HCT116 (cell line): ENCODE results near the gene DAZAP1. TPM values are rescaled to one million over a fixed set of nuclear protein-coding genes. Genes with fewer than 3 reads are reported as not detected.

Experiments
- CBX3 ChIP-seq: IDR thresholded peaks from 2 replicates; pipeline ENCODE4 v1.6.1; 2012; ENCODE audit warnings: low read depth
- EZH2phosphoT487 ChIP-seq: fragments of 200-600 bp; IDR thresholded peaks from 2 replicates; pipeline ENCODE4 v1.6.1; 2018; ENCODE audit warnings: antibody characterized with exemption, borderline replicate concordance
- FOSL1 ChIP-seq: IDR thresholded peaks from 2 replicates; pipeline ENCODE4 v1.6.1; 2012; ENCODE audit warnings: low read depth
- POLR2A ChIP-seq: IDR thresholded peaks from 2 replicates; pipeline ENCODE4 v1.7.0; 2011; ENCODE audit warnings: borderline replicate concordance; ENCODE audit not compliant: insufficient read depth, insufficient read length; ENCODE audit errors: extremely low read depth
- SIN3A ChIP-seq: IDR thresholded peaks from 2 replicates; pipeline ENCODE4 v1.6.1; 2012; ENCODE audit warnings: low read depth
- SRF ChIP-seq: IDR thresholded peaks from 2 replicates; pipeline ENCODE4 v1.6.1; 2012; ENCODE audit warnings: low read depth
- ZNF274 ChIP-seq: fragments of 200-500 bp; sonication (Bioruptor generic); IDR thresholded peaks from 2 replicates; pipeline ENCODE4 v1.6.1; 2014; ENCODE audit warnings: mild to moderate bottlenecking, low read depth, low read length, inconsistent platforms
- total RNA-seq: library from RNA; stranded (reverse); gene quantifications from one replicate; pipeline ENCODE4 v1.2.1, GENCODE V29; 2021; ENCODE audit not compliant: unreplicated experiment
- TF ChIP-seq, protein P1 (sequence below): IDR thresholded peaks from 2 replicates; pipeline ENCODE4 v1.6.1; 2012; ENCODE audit warnings: low read depth
- TF ChIP-seq, protein P2 (sequence below): IDR thresholded peaks from 2 replicates; pipeline ENCODE4 v1.6.1; 2011; ENCODE audit warnings: mild to moderate bottlenecking, low read length, moderate library complexity; ENCODE audit not compliant: insufficient replicate concordance; ENCODE audit errors: extremely low read depth

DAZAP1 gene
- total RNA-seq, 1 experiment from 2014 or later, result 191 TPM

DNA sequence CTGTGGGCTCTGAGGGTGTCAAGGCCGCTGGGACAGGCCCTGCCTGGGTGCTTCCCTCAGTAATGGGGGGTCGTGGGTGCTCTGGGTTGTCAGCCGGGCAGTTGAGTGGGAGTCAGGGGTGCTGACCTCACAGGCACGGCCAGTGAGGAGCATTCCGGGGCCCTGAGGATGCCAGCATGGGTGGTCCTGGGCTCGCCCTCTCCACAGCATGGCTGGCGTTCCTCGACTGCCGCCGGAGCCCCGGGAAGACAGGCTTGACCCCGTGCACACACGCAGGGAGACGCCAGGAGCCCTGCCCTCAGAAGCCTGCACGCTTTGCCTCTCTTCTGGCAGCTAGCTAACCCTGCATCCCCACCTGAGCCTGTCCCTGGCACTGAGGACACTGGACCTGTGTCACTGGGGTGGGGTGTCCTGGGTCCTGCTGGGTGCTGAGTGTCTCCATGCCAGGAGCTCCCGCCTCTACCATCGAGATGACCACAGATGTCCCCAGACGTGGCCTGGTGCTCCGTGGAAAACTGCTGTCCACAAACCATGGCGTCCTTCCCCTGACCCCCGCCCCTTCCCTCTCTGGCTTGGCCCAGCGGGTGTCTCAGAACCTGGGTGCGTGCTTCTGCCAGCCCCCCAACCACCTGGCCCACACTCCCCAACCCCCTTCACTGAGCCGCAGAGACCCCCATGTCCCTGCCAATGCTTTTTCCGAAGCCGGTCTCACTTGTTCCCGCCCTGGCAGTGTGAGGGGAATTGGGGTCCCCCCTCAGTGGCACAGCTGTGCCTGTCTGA lies 28.1 kb upstream of the DAZAP1 start (continued):
- TF ChIP-seq, protein P1, sequence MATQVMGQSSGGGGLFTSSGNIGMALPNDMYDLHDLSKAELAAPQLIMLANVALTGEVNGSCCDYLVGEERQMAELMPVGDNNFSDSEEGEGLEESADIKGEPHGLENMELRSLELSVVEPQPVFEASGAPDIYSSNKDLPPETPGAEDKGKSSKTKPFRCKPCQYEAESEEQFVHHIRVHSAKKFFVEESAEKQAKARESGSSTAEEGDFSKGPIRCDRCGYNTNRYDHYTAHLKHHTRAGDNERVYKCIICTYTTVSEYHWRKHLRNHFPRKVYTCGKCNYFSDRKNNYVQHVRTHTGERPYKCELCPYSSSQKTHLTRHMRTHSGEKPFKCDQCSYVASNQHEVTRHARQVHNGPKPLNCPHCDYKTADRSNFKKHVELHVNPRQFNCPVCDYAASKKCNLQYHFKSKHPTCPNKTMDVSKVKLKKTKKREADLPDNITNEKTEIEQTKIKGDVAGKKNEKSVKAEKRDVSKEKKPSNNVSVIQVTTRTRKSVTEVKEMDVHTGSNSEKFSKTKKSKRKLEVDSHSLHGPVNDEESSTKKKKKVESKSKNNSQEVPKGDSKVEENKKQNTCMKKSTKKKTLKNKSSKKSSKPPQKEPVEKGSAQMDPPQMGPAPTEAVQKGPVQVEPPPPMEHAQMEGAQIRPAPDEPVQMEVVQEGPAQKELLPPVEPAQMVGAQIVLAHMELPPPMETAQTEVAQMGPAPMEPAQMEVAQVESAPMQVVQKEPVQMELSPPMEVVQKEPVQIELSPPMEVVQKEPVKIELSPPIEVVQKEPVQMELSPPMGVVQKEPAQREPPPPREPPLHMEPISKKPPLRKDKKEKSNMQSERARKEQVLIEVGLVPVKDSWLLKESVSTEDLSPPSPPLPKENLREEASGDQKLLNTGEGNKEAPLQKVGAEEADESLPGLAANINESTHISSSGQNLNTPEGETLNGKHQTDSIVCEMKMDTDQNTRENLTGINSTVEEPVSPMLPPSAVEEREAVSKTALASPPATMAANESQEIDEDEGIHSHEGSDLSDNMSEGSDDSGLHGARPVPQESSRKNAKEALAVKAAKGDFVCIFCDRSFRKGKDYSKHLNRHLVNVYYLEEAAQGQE, result no peak
- TF ChIP-seq FOSL1 (no peak), SIN3A (no peak), ZNF274 (no peak), POLR2A (no peak), SRF (no peak), CBX3 (no peak), EZH2phosphoT487 (no peak)
- TF ChIP-seq, protein P2, sequence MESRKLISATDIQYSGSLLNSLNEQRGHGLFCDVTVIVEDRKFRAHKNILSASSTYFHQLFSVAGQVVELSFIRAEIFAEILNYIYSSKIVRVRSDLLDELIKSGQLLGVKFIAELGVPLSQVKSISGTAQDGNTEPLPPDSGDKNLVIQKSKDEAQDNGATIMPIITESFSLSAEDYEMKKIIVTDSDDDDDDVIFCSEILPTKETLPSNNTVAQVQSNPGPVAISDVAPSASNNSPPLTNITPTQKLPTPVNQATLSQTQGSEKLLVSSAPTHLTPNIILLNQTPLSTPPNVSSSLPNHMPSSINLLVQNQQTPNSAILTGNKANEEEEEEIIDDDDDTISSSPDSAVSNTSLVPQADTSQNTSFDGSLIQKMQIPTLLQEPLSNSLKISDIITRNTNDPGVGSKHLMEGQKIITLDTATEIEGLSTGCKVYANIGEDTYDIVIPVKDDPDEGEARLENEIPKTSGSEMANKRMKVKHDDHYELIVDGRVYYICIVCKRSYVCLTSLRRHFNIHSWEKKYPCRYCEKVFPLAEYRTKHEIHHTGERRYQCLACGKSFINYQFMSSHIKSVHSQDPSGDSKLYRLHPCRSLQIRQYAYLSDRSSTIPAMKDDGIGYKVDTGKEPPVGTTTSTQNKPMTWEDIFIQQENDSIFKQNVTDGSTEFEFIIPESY, result no peak
- TF ChIP-seq, all 23 proteins: peak for 0
